ENCODE data around the gene MKNK2. TPM values are rescaled to one million over a fixed set of nuclear protein-coding genes. Genes with fewer than 3 reads are reported as not detected.
A peak's percentile ranks its signal among the peaks of the same experiment; 100 is the strongest.
"Not testable (repeated sequence)": the region's sequence is repeated elsewhere in the genome, so short reads cannot be mapped to it uniquely, and the experiment has no call there.

The MKNK2 gene
- total RNA-seq, 2 experiments from 2014 or later = 155 to 157 TPM

GRCh38 chr19:2089001-2089711 lies 38.1 kb upstream of the MKNK2 start:
- CTCF ChIA-PET = no interaction called here
- Mint-ChIP-seq H3K9me3 (no peaks in the 10 kb centered on the region), H3K4me1 (ENCODE audit: low read depth) (peaks cover 68% of the 10 kb centered on the region), H3K36me3 (ENCODE audit: low read depth) (peaks cover 14% of the 10 kb centered on the region), H3K27me3 (ENCODE audit: low read depth) (no peaks in the 10 kb centered on the region), H3K27ac (peak overlapping the region; percentile 85), H3K4me3 (no peak overlapping the region)
- no peak for DNase-seq
- intact Hi-C loops (cut with micrococcal nuclease) = no loop called here

GRCh38 chr19:2087621-2088100 lies 36.6 kb upstream of the MKNK2 start:
- Mint-ChIP-seq H3K4me3 (no peak overlapping the region), H3K27ac (peak overlapping the region; percentile 78), H3K9me3 (no peaks in the 10 kb centered on the region), H3K27me3 (ENCODE audit: low read depth) (no peaks in the 10 kb centered on the region), H3K36me3 (ENCODE audit: low read depth) (peaks cover 28% of the 10 kb centered on the region), H3K4me1 (ENCODE audit: low read depth) (peaks cover 57% of the 10 kb centered on the region)
- intact Hi-C loops (cut with micrococcal nuclease) = no loop called here
- CTCF ChIA-PET = interaction anchor here (1.2 kb wide), 1 partner anchor 44 kb away, joined by 3 read pairs; no protein-coding TSS in a partner anchor
- no peak for DNase-seq

GRCh38 chr19:2086695-2087620 lies 35.9 kb upstream of the MKNK2 start:
- peak overlapping the region; percentile 78 for H3K27ac Mint-ChIP-seq
- H3K4me1 Mint-ChIP-seq (ENCODE audit: low read depth) = peaks cover 61% of the 10 kb centered on the region
- intact Hi-C loops (cut with micrococcal nuclease); H3K27me3 Mint-ChIP-seq (ENCODE audit: low read depth); H3K9me3 Mint-ChIP-seq: not testable (repeated sequence)
- CTCF ChIA-PET = interaction anchor here (1.2 kb wide), 1 partner anchor 43 kb away, joined by 3 read pairs; no protein-coding TSS in a partner anchor
- H3K36me3 Mint-ChIP-seq (ENCODE audit: low read depth) = peaks cover 35% of the 10 kb centered on the region
- DNase-seq = peak; percentile 52
- peak overlapping the region; percentile 54 for H3K4me3 Mint-ChIP-seq

DNA sequence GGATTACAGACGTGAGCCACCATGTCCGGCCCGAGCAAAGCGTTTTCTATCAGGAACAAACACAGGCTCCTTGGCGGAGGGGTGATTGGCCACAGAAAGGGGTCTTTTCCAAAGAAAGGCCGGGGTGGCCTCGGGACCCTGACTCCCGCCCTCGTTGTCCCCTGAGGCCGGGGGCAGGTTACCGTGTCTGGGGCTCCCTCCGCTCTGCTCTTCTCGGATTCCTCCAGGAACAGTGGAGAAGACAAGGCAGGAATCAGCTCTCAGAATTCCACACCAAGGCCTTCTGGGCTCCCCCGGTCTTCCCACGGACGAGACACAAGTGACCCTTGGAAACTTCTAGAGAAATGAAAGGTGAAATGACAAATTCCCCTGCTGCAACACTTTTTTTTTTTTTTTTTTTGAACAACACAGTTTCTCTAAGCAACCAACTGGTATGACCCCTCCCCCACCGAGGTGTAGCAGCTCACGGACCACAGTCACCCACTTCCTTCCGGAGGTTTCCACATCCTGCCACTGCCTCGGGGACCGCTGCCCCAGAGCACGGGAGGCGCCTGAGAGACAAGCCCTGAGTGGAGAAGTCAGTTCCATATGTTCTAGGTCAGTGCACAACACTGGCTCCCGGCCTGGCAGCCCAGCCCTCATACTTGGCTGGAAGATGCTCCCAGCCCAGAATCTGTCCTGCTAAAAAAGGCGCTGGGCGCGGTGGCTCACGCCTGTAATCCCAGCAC lies 34.1 kb upstream of the MKNK2 start:
- intact Hi-C loops (cut with micrococcal nuclease) = loop anchor here (1.0 to 5.0 kb wide), 5 partner anchors 11 to 68 kb away; partner anchors contain the start of genes AP3D1, BTBD2, IZUMO4 and MKNK2
- peak; percentile 97 for DNase-seq
- CTCF ChIA-PET = interaction anchor here (0.6 to 1.8 kb wide), 3 partner anchors 18 to 1096 kb away, joined by 3 to 6 read pairs (median 3); no protein-coding TSS in a partner anchor
- no peaks in the 10 kb centered on the region for H3K9me3 Mint-ChIP-seq
- H3K36me3 Mint-ChIP-seq (ENCODE audit: low read depth) = peaks cover 48% of the 10 kb centered on the region
- H3K27me3 Mint-ChIP-seq (ENCODE audit: low read depth) = no peaks in the 10 kb centered on the region
- H3K4me3 Mint-ChIP-seq = peak overlapping the region; percentile 93
- H3K27ac Mint-ChIP-seq = peak overlapping the region; percentile 98
- peaks cover 65% of the 10 kb centered on the region for H3K4me1 Mint-ChIP-seq (ENCODE audit: low read depth)

- peaks cover 56% of the 10 kb centered on the region for H3K36me3 Mint-ChIP-seq (ENCODE audit: low read depth)
- CTCF ChIA-PET = interaction anchor here (1.3 to 1.8 kb wide), 4 partner anchors 10 to 63 kb away, joined by 4 to 8 read pairs (median 6); partner anchors contain the start of gene MOB3A
- H3K4me3 Mint-ChIP-seq = peak overlapping the region; percentile 93
- peaks cover 61% of the 10 kb centered on the region for H3K4me1 Mint-ChIP-seq (ENCODE audit: low read depth)
- H3K27me3 Mint-ChIP-seq (ENCODE audit: low read depth) = no peaks in the 10 kb centered on the region
- intact Hi-C loops (cut with micrococcal nuclease) = loop anchor here (5.0 kb wide), 1 partner anchor 66 kb away; the partner anchor contains the start of gene BTBD2
- no peaks in the 10 kb centered on the region for H3K9me3 Mint-ChIP-seq
- peak; percentile 86 for DNase-seq
- H3K27ac Mint-ChIP-seq = peak overlapping the region; percentile 98
These were observed 32.3 kb upstream of the MKNK2 start for GRCh38 chr19:2083174-2083854.

GRCh38 chr19:2081873-2082810 lies 31.1 kb upstream of the MKNK2 start:
- Mint-ChIP-seq H3K4me1 (ENCODE audit: low read depth) (peaks cover 50% of the 10 kb centered on the region), H3K4me3 (peak overlapping the region; percentile 93), H3K27ac (peak overlapping the region; percentile 98), H3K36me3 (ENCODE audit: low read depth) (peaks cover 62% of the 10 kb centered on the region), H3K27me3 (ENCODE audit: low read depth) (no peaks in the 10 kb centered on the region), H3K9me3 (no peaks in the 10 kb centered on the region)
- CTCF ChIA-PET = interaction anchor here (1.2 to 1.7 kb wide), 3 partner anchors 12 to 62 kb away, joined by 6 to 7 read pairs (median 6); partner anchors contain the start of gene MOB3A
- DNase-seq = peak; percentile 79
- intact Hi-C loops (cut with micrococcal nuclease) = loop anchor here (5.0 kb wide), 1 partner anchor 65 kb away; the partner anchor contains the start of gene BTBD2

GRCh38 chr19:2080336-2080988 lies 29.4 kb upstream of the MKNK2 start:
- peak overlapping the region; percentile 64 for H3K4me3 Mint-ChIP-seq
- no peak for DNase-seq
- H3K9me3 Mint-ChIP-seq = no peaks in the 10 kb centered on the region

GRCh38 chr19:2079865-2080301 lies 28.8 kb upstream of the MKNK2 start:
- intact Hi-C loops (cut with micrococcal nuclease) = loop anchor here (5.0 kb wide), 1 partner anchor 63 kb away; the partner anchor contains the start of gene BTBD2
- peak overlapping the region; percentile 55 for H3K4me3 Mint-ChIP-seq

More at GRCh38 chr19:2080336-2080988, 29.4 kb upstream of the MKNK2 start:
- Mint-ChIP-seq H3K36me3 (ENCODE audit: low read depth) (peaks cover 69% of the 10 kb centered on the region), H3K4me1 (ENCODE audit: low read depth) (peaks cover 40% of the 10 kb centered on the region), H3K27ac (peak overlapping the region; percentile 98), H3K27me3 (ENCODE audit: low read depth) (no peaks in the 10 kb centered on the region)
- intact Hi-C loops (cut with micrococcal nuclease) = loop anchor here (5.0 kb wide), 1 partner anchor 63 kb away; the partner anchor contains the start of gene BTBD2
- CTCF ChIA-PET = interaction anchor here (0.7 to 1.5 kb wide), 3 partner anchors 10 to 138 kb away, joined by 3 to 7 read pairs (median 3); no protein-coding TSS in a partner anchor

GRCh38 chr19:2079076-2079864 lies 28.2 kb upstream of the MKNK2 start:
- Mint-ChIP-seq H3K4me1 (ENCODE audit: low read depth) (peaks cover 37% of the 10 kb centered on the region), H3K9me3 (no peaks in the 10 kb centered on the region), H3K27ac (peak overlapping the region; percentile 98), H3K27me3 (ENCODE audit: low read depth) (no peaks in the 10 kb centered on the region), H3K4me3 (no peak overlapping the region), H3K36me3 (ENCODE audit: low read depth) (peaks cover 63% of the 10 kb centered on the region)
- CTCF ChIA-PET = no interaction called here
- intact Hi-C loops (cut with micrococcal nuclease) = no loop called here
- DNase-seq = no peak

More at GRCh38 chr19:2079865-2080301, 28.8 kb upstream of the MKNK2 start:
- CTCF ChIA-PET = interaction anchor here (0.7 kb wide), 1 partner anchor 27 kb away, joined by 3 read pairs; no protein-coding TSS in a partner anchor
- no peak for DNase-seq
- H3K9me3 Mint-ChIP-seq = no peaks in the 10 kb centered on the region
- H3K36me3 Mint-ChIP-seq (ENCODE audit: low read depth) = peaks cover 68% of the 10 kb centered on the region
- H3K4me1 Mint-ChIP-seq (ENCODE audit: low read depth) = peaks cover 37% of the 10 kb centered on the region
- peak overlapping the region; percentile 98 for H3K27ac Mint-ChIP-seq
- no peaks in the 10 kb centered on the region for H3K27me3 Mint-ChIP-seq (ENCODE audit: low read depth)
